RWPE1 (cell line): Measurements from ENCODE around the gene SLC22A5.

Source experiments
- CTCF ChIA-PET: fragments of 350-600 bp; sonication (Branson Sonifier 250); formaldehyde crosslinking; extraction: SDS; loops from one replicate; lab custom pipeline; 2021; lab: Yijun Ruan, JAX
- POLR2A ChIA-PET: fragments of 400-600 bp; formaldehyde crosslinking; extraction: SDS; loops from one replicate; lab custom pipeline; 2020; ENCODE audit warnings: antibody characterized with exemption; ENCODE audit not compliant: low non-redundant PET; lab: Yijun Ruan, JAX
- DNase-seq: peaks from one replicate; pipeline ENCODE4 v3.0.0; 2012; ENCODE audit warnings: low spot score
- H3K27ac ChIP-seq: fragments of 450-650 bp; 2 replicates; pipeline ENCODE4 v1.5.1; 2017
- CTCF ChIP-seq: fragments of 450-650 bp; conservative IDR thresholded peaks from 2 replicates; pipeline ENCODE4 v1.5.1; 2017; ENCODE audit warnings: low read depth, mild to moderate bottlenecking

SLC22A5 gene

GRCh38 chr5:132369474-132370180, at the start of gene SLC22A5:
Gene SLC22A5, plus strand, starts transcription at chr5:132369710. Its CDS starts 263 bp downstream, at chr5:132369973.
- CTCF ChIA-PET = interaction anchor here (0.6 to 1.7 kb wide), 6 partner anchors 17 to 324 kb away, joined by 3 to 5 read pairs (median 3); no protein-coding TSS in a partner anchor
- TF ChIP-seq CTCF = no peak
- H3K27ac ChIP-seq = peak within 1 kb of the TSS; percentile 80
- peak; percentile 76 for DNase-seq
- POLR2A ChIA-PET = interaction anchor here (0.5 to 1.6 kb wide), 5 partner anchors 9 to 309 kb away, joined by 3 to 8 read pairs (median 3); partner anchors contain the start of gene SLC22A4

GRCh38 chr5:132319975-132320374, 49.5 kb upstream of the SLC22A5 start:
- DNase-seq = no peak
- no peak for TF ChIP-seq CTCF
- POLR2A ChIA-PET = no interaction called here
- no peak overlapping the region for H3K27ac ChIP-seq
- CTCF ChIA-PET = no interaction called here

GRCh38 chr5:132321109-132321721, 48.3 kb upstream of the SLC22A5 start:
- POLR2A ChIA-PET = no interaction called here
- peak overlapping the region; percentile 3; the same call in 1 of the 2 replicates for H3K27ac ChIP-seq
- CTCF ChIA-PET = interaction anchor here (0.6 to 1.1 kb wide), 2 partner anchors 29 to 185 kb away, joined by 4 to 5 read pairs; no protein-coding TSS in a partner anchor
- no peak for DNase-seq
- TF ChIP-seq CTCF = no peak

- peak overlapping the region; percentile 47 for H3K27ac ChIP-seq
- no peak for TF ChIP-seq CTCF
- POLR2A ChIA-PET = no interaction called here
- no peak for DNase-seq
- CTCF ChIA-PET = interaction anchor here (0.6 kb wide), 2 partner anchors 47 to 507 kb away, joined by 3 to 4 read pairs; partner anchors contain the start of gene SLC22A5
Observed at GRCh38 chr5:132322266-132322665, 47.2 kb upstream of the SLC22A5 start.

- TF ChIP-seq CTCF = no peak
- DNase-seq = no peak
- H3K27ac ChIP-seq = no peak overlapping the region
- ChIA-PET CTCF (interaction anchor here (0.6 to 1.5 kb wide), 2 partner anchors 114 to 506 kb away, joined by 3 to 4 read pairs; no protein-coding TSS in a partner anchor), POLR2A (no interaction called here)
Observed at GRCh38 chr5:132323202-132323601, 46.3 kb upstream of the SLC22A5 start.

- CTCF ChIA-PET = no interaction called here
- DNase-seq = no peak
- TF ChIP-seq CTCF = no peak
- POLR2A ChIA-PET = no interaction called here
- no peak overlapping the region for H3K27ac ChIP-seq
Observed at GRCh38 chr5:132325691-132326090, 43.8 kb upstream of the SLC22A5 start.
